Activated T-helper 1 cell treated with Interleukin-2 at 50 U/mL for 16 hours (primary cell): Measurements from ENCODE around the gene PGR.

Source experiments
- DNase-seq: peaks from one replicate; pipeline ENCODE4 v3.0.0-alpha.2; 2020; ENCODE audit warnings: low read depth

PGR gene

GRCh38 chr11:101129203-101129943 is at the start of gene PGR:
PGR (minus strand) TSS chr11:101129813; CDS start chr11:101129070, 743 bp downstream.
- DNase-seq = no peak

GRCh38 chr11:101176381-101176780 is 46.8 kb upstream of the PGR start:
- no peak for DNase-seq

GRCh38 chr11:101169944-101170343 is 40.3 kb upstream of the PGR start:
- no peak for DNase-seq

- no peak for DNase-seq
These were observed 36.4 kb upstream of the PGR start for GRCh38 chr11:101166038-101166437.

GRCh38 chr11:101158119-101158518 is 28.5 kb upstream of the PGR start:
- DNase-seq = no peak

- DNase-seq = no peak
These were observed 8.8 kb upstream of the PGR start for GRCh38 chr11:101138245-101138930.

GRCh38 chr11:101133190-101133589 is 3.6 kb upstream of the PGR start:
- DNase-seq = no peak

- no peak for DNase-seq
These were observed 926 bp downstream of the PGR start for GRCh38 chr11:101128571-101129202.

GRCh38 chr11:101127699-101128570 is 1.7 kb downstream of the PGR start:
- no peak for DNase-seq

- no peak for DNase-seq
These were observed 2.4 kb downstream of the PGR start for GRCh38 chr11:101127197-101127698.

- DNase-seq = no peak
These were observed 2.9 kb downstream of the PGR start for GRCh38 chr11:101126551-101127196.

- DNase-seq = no peak
These were observed 13.9 kb downstream of the PGR start for GRCh38 chr11:101115671-101116160.

GRCh38 chr11:101113540-101113939 is 16.1 kb downstream of the PGR start:
- no peak for DNase-seq

GRCh38 chr11:101104716-101105115 is 24.9 kb downstream of the PGR start:
- DNase-seq = no peak

GRCh38 chr11:101103433-101103832 is 26.2 kb downstream of the PGR start:
- DNase-seq = no peak

GRCh38 chr11:101100601-101101000 is 29.0 kb downstream of the PGR start:
- DNase-seq = no peak

- DNase-seq = no peak
These were observed 33.4 kb downstream of the PGR start for GRCh38 chr11:101096036-101096704.

GRCh38 chr11:101091781-101092180 is 37.8 kb downstream of the PGR start:
- DNase-seq = no peak

- DNase-seq = no peak
These were observed 38.8 kb downstream of the PGR start for GRCh38 chr11:101090679-101091270.

GRCh38 chr11:101083335-101083734 is 46.3 kb downstream of the PGR start:
- DNase-seq = no peak
